ENCODE measurements around the gene MACF1.

MACF1 gene

DNA sequence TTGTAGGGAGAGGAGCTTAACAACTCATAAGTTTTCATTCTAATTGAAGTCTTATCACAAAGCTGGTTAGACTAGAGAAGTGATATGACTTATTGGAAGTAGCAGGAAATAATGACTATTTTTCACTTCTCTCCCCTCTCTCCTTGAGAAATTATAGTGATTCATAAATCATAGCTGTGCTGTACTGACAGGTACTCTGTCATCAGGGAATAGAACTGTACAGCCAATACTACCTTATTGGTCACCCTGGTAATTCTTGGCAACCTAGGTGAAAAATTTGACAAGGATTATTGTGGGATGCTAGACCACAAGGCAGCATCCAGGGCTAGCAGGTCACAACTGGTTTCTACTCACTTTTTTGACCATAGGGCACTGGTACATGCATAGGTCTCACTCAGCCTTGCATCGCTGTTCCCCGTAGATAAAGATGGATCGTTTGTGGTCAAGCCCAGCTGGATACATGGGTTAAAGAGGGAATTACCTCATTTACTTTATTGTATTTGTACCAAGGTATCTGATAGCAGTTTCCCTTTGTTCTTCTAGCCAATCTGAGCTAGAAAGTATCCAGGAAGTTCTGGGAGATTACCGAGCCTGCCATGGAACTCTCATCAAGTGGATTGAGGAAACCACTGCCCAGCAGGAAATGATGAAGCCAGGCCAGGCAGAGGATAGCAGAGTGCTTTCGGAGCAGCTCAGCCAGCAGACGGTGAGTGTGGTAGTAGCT, 113.6 kb downstream of the MACF1 start:
- DNase-seq, result no peak

DNA sequence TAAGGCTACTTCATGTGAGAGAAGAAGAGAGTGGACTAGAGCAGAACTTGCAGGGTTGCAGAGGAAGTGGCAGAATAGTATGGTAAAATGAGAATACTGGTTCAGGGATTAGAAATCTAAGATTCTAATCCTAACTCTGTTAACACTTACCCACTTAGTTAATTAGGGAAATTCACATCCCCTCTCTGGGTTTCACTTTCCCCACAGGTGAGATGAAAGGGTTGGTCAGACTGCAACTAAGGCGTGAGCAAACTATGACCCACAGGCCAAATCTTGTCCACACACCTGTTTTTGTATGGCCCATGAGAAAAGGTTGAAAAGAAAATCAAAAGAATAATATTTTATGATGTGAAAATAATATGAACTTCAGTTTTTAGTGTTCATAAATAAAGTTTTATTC, 117.5 kb downstream of the MACF1 start:
- DNase-seq, result no peak

DNA sequence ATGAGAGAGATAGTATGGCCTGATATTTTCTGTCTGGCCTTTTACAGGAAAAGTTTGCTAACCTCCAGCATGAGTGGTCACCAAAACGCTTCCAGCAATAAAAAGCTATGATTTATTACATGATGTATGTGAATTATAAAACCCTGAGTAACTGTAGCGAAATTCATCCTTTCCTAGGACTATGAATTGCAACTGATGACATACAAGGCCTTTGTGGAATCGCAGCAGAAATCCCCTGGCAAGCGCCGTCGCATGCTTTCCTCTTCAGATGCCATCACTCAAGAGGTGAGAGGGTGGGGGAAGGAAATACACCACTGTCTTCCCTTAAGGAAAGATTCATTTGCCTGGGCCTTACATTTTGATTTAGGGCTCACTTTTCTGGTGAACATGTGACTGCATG, 117.9 kb downstream of the MACF1 start:
- no peak for DNase-seq

DNA sequence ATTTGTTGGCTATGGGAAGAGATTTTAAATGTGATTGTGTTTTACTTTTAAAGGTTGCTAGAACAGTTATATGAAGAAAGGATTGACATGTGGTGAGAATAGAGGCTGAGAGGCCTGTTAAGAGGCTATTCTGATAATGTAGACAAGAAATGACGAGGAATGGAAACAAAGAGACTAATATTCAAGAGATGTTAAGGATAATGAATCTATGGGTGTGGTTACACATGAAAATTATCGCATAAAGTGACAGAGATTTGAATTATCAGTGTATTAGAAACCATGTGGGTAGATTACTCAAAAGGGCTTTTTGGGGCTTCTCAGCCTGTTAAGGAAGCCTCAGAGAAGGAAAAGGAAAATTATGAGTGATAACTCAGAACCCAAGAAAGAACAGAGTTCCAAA, 120.4 kb downstream of the MACF1 start:
- DNase-seq, result no peak

DNA sequence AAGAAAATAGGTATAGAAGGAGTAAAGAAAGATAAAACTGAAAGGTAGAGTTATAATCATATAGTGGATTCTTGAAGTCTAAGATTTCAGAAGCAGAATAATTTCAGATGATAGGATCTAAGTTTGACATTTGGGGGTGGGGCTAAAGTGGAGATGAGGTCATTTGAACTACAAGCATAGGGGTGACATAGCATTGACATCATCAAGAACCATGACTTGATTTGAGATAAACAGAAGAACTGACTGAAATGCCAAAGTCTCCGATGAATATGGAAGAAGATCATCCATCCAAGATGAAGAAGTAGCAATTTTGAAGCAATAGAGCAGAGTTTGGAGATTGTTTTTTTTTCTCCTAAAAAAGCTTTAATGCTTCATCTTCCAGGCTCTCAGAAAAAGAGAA, 122.3 kb downstream of the MACF1 start:
- DNase-seq, result peak; percentile 12

DNA sequence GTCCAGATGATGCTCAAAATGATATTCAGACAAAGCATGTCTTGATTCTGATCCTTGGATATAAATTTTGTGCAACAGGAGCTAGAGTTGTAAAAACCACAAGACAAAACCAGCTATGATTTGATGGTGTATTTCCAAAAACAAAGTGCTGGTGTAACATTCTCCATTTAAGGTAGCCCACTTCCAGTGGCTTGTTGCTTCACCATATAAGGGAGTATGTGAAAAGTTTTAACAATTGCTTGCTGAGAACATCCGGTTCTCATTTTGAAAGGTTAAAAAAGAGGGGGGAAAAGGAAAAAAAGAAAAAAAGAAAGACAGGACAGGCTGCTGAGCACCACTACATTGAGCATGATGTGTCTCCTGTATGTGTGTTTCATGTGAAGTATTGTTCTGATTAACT, 123.6 kb downstream of the MACF1 start:
- DNase-seq, result no peak

DNA sequence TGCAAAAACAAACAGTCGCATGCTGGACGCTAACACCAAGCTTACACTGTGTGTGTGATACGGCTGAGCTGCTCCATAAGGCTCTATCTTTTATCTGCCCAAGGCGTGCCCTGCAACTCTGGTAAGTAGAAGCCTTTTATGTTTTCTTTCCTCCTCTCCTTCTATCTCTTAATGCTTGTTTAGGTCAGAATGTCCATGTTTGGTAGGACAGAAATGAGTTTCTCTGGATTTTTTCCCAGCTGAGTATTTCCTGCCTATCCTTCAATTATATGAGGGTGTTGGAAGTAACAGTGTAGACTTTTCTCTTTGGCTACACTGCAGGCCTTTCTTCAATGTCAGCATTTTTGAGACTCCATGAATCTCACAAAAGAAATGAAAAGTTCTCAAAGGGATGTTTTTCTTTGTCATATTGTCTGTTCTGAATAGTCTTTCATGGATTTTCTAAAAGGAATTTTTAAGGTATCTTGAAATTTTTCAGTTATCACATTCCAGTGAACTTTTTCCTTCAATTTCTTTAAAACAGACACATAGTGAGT, 124.2 kb downstream of the MACF1 start:
- no peak for DNase-seq

DNA sequence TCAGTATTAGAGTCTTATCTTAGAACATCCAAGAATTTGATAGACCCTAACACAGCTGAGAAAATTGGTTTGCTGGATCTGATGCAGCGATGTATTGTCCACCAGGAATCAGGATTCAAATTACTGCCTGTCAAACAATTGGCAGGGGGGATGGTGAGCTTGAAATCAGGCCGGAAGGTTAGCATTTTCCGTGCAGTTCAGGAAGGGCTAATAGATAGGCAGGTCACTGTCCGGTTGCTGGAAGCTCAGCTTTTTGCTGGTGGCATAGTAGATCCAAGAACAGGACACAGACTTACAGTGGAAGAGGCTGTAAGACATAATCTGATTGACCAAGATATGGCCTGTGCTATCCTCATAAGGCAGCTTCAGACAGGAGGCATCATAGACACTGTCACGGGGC, 127.2 kb downstream of the MACF1 start:
- no peak for DNase-seq

DNA sequence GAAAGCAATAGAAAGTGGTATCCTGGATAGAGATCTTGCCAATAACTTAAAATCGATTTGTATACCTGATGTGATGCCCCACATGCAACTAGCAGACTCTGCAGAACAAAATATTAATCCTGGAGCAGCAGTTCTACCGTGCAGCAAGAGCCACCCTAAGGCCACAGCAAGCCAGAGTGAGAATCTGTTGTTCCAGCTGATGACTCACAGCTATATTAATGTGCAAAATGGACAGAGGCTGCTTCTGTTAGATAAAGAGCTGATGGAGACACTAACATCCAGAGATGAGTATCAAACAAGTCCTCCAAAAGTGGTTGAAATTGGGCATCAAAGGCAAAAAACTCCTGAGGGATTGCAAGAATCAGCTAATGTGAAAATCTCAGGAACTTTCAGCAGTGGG, 127.8 kb downstream of the MACF1 start:
- no peak for DNase-seq

DNA sequence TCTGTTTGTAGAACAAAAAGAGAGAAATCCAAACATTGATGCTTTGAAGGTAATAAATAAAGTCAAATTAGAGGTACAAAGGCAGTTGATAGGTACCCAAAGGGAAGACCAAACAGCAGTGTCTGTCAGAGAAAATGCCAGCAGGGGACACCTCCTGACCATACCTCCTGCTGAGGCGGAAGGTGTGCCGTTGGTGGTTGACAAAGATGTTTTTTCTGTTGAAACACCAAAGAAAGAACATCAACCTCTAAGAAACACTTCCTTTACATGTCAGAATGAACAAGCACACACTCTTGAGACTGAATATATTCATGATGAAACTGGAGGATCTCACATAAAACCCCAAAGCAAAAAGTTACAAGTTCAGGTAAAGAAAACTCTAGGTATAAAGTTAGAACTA, 128.3 kb downstream of the MACF1 start:
- no peak for DNase-seq

DNA sequence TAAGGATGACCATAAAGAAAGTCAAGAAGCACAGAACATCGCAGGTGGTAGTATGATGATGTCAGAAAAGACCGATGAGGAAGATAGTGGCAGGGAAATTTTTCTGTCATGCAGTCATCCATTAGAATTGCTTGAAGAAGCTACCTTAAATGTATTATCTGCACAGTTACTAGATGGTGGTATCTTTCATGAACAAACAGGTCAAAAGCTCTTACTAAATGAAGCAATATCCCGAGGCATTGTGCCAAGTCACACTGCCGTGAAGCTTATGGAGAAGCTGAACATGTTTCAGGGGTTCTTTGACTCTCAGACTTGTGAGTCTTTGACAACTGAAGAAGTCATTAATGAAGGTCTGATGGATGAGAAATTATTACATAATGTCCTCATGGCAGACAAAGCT, 128.8 kb downstream of the MACF1 start:
- no peak for DNase-seq

DNA sequence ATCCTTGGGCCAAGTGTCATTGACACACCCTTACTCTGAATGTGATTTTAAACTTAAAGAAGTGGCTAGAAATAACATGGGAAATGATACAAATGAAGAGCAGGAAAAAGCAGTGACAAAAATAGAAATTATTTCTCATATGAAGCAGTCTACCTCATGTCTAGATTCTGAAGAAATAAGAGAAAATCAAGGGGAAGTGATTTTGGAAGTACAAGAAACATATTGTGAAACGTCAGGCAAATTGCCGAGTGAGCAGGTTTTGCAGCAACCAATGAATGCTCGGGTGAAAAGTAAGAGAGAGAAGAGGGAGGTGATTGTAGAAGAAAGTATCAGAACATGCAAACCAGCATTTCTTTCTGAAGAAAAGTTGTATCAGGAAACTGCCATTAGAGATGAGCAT, 130.7 kb downstream of the MACF1 start:
- peak; percentile 82 for DNase-seq

DNA sequence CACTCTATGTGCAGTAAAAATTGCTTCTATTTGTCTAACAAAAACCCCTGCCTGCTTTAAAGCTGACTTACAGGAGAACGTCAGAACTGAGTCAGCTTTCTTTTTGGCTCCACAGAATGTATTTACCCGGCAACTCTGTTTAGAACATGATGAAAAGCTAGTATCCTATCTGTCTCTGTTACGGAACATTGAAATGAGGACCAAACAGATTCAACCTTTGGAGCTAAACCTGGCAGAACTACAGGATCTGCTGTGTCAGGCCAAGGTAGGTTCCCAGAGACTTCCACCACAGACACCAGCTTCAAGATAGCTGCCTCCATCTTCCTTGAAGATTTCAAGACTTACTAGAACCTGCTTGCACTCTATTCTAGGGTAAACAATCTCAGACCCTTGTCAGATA, 132.6 kb downstream of the MACF1 start:
- no peak for DNase-seq

DNA sequence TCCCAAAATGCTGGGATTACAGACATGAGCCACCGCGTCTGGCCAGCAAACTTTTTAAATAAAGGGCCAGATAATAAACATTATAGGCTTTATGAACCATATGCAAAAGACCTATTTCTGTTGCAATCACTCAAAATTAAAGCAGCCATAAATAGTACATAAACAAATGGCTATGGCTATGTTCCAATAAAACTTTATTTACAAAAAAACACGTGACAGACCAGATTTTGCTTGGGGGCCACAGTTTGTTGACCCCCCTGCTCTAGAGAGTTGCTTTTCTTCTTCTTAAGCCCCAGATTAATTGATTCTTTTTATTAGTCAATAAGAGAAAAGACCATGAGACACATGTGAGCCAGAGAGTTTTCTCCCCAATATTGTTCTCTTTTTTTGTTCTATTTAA, 138.3 kb downstream of the MACF1 start:
- no peak for DNase-seq

DNA sequence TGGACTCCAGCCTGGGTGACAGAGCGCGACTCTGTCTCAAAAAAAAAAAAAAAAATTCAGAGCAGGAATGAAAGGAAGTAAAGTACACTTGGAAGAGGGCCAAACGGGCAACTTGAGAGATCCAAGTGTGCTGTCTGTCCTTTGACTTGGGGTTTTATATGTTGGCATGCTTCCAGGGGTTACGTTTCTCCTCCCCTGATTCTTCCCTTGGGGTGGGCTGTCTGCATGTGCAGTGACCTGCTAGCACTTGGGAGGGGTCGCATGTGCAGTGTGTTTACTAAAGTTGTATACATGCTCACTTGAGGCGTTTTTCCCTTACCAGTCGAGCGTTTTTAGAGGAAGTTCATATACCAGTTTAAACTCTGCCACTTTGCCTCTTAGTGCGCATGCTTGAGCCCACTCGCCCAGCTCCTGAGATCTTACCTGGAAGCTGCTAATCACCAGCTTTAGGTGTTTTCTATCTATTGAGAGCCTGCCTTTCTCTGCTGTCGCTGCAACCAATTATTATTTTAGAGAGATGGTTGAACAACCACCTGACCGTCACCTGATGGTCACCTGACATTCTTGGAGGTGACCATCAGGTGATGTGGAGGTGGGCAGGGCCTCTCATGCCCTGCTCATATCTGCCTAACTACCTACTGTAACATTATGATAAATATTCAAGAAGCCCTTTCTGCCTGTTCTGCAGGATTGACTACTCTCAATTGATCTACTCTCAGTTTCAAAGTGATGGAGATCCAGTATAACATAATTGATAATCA, 140.1 kb downstream of the MACF1 start:
- DNase-seq, result no peak

DNA sequence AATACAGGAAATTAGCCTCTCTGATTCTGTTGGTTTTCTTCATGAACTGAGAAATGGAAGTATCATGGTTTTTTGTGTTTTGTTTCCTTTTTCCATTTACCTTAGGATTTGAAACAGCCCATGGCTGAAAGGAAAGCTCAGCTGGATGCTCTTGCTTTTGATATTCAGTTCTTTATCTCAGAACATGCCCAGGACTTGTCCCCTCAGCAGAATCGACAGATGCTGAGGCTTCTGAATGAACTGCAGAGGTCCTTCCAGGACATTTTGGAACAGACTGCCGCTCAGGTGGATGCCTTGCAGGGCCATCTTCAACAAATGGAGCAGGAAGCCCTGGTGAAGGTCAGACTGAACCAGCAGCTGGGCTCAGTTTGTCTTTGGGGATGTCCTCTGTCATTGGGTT, 142.4 kb downstream of the MACF1 start:
- no peak for DNase-seq

DNA sequence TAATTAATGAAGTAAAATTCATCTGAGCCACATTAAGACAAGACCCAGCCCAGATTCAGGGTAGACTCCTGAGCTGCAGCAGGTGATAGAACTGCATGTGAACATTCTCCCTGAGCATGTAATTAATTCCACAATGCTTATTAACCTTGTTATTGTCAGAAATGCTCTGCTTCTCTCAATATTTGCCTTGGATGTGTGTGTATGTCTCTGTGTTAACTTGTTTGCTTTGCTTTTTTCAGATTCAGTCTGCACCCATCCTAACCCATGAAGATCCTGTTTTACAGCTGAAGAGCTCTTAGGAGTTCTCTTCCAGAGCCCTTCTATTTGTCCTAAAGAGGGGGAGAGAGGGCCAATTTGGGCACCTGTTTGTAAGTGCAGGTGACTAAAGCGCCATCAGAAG, 143.8 kb downstream of the MACF1 start:
- no peak for DNase-seq

DNA sequence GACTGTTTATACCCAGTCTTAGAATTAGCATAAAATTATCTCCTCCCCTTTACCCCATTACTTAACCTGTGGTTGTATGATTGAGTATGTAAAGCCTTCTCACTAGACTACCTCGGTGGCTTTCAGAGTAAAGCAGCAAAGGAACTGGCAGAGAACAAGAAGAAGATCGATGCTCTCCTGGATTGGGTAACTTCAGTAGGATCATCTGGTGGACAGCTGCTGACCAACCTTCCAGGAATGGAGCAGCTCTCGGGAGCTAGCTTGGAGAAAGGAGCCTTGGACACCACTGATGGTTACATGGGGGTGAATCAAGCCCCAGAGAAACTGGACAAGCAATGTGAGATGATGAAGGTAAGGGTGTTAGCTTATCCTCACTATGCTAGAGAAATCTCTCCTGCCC, 148.4 kb downstream of the MACF1 start:
- DNase-seq, result no peak

DNA sequence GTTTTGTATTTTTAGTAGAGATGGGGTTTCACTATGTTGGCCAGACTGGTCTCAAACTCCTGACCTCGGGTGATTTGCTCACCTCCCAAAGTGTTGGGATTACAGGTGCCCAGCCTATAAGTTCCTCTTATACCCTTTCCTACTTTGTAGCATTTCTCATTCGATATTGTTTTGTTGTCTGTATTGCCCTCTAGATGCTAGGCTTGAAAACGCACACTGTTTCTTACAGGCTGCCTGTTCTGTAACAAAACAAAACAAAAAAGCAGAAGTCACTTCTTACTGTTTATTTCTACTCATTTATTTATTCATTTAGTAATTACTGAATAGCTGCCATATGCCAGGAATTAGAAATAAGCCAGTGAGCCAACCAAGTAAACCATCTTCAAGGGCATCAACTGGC, 150.1 kb downstream of the MACF1 start:
- no peak for DNase-seq

DNA sequence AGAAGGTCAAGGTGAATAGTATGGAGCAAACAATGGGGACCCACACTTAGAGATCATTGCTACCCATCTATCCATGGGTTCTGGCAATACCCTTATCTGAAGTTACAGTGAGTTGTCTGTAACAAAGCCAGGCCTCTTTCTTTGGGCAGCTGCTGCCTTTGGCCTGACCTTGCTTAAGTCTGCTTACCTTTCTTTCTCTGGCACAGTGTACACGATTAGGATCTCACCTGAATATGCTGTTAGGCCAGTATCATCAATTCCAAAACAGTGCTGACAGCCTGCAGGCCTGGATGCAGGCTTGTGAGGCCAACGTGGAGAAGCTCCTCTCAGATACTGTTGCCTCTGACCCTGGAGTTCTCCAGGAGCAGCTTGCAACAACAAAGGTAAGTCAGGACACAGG, 154.0 kb downstream of the MACF1 start:
- DNase-seq, result no peak

DNA sequence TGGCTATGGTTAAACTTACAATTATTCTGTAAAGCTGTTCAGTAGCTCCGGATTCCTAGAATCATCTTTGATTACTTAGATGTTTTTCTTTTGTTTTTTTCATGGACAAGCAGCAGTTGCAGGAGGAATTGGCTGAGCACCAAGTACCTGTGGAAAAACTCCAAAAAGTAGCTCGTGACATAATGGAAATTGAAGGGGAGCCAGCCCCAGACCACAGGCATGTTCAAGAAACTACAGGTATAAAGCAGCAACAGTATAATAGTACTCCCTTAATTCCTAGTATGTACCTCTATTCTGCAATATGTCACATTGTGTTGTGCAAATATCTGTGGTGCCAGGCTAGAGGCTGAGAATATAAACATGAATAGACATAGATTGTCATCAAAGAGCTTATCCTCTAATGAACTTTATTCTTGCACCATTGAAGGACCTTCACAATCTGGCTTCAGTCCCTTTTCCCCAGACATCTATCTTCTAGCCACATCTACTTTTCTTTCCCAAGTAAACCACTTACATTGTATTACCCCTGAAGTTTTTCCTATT, 154.6 kb downstream of the MACF1 start:
- DNase-seq, result no peak

DNA sequence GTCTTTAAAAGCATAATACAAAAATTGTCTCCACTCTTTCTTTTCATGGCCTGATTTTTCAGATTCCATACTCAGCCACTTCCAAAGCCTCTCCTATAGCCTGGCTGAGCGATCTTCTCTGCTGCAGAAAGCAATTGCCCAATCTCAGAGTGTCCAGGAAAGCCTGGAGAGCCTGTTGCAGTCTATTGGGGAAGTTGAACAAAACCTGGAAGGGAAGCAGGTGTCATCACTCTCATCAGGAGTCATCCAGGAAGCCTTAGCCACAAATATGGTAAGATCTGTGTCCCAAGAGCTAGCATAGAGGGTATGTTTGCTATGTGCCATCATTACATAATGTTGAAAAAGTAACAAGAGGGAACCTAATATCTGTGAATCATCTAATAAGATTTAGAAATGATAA, 156.2 kb downstream of the MACF1 start:
- DNase-seq, result peak; percentile 69

DNA sequence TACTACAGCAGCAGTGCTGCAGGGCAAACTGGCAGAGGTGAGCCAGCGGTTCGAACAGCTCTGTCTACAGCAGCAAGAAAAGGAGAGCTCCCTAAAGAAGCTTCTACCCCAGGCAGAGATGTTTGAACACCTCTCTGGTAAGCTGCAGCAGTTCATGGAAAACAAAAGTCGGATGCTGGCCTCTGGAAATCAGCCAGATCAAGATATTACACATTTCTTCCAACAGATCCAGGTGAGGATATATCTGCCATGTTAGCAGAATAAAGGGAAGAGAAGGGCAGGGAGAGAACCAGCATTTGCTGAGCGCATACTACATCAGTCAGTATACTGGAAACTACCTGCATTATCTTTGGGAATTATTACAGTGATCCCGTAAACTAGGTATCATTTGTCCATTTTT, 157.0 kb downstream of the MACF1 start:
- DNase-seq, result no peak

DNA sequence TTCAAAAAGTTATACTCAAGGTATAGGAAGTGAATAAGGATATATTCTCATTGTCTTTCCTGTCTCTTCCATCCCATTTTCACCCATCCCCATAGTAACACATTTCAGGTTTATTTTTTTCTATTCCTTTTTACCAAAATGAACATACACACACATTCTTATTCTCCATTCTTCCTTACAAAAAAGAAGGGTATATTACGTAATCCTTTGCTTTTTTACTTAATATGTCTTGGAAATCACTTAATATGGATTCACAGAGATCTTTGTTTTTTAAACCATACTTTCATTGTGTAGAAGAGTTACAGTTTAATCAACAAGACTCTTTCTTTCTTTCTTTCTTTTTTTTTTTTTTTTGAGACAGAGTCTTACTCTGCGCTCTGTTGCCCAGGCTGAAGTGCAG, 158.8 kb downstream of the MACF1 start:
- no peak for DNase-seq
